Measurements from ENCODE around the gene STX5.

DNA sequence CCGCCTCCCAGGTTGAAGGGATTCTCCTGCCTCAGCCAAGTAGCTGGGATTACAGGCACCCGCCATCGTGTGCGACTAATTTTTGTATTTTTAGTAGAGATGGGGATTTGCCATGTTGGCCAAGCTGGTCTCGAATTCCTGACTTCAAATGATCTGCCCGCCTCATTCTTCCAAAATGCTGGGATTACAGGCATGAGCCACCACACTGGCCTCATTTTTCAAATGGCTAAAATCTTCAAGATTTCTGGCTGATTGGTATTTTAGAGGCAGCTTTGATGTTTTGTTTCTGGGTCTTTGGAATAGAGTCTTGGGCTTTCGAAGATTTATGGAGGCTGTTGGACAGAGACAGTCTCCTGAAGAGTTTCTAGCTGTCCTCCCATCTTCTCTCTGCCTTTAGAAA, 43.0 kb upstream of the STX5 start:
- TF ChIP-seq, protein P1, sequence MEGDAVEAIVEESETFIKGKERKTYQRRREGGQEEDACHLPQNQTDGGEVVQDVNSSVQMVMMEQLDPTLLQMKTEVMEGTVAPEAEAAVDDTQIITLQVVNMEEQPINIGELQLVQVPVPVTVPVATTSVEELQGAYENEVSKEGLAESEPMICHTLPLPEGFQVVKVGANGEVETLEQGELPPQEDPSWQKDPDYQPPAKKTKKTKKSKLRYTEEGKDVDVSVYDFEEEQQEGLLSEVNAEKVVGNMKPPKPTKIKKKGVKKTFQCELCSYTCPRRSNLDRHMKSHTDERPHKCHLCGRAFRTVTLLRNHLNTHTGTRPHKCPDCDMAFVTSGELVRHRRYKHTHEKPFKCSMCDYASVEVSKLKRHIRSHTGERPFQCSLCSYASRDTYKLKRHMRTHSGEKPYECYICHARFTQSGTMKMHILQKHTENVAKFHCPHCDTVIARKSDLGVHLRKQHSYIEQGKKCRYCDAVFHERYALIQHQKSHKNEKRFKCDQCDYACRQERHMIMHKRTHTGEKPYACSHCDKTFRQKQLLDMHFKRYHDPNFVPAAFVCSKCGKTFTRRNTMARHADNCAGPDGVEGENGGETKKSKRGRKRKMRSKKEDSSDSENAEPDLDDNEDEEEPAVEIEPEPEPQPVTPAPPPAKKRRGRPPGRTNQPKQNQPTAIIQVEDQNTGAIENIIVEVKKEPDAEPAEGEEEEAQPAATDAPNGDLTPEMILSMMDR (IDR thresholded peaks at IDR 0.05): no peak
- TF ChIP-seq EP300 (IDR thresholded peaks at IDR 0.05): no peak

Data from sigmoid colon (tissue), 4 donors.